Peyer's patch (tissue), 4 donors: ENCODE measurements around the gene ELMO1. TPM values are rescaled to one million over a fixed set of nuclear protein-coding genes. Genes with fewer than 3 reads are reported as not detected.

Experiments used
- DNase-seq, 3 donors: peaks; one replicate each; pipeline ENCODE4 v3.0.0-alpha.2; 2017 to 2019
- H3K27ac ChIP-seq, 4 donors: fragments of 200-600 bp; sonication (generic); one replicate each; pipeline ENCODE4 v1.5.1; 2016 to 2019
- H3K27me3 ChIP-seq, 2 donors: fragments of 200-600 bp; sonication (generic); one replicate each; pipeline ENCODE4 v1.5.1; 2019
- H3K36me3 ChIP-seq, 3 donors: fragments of 200-600 bp; sonication (generic); one replicate each; pipeline ENCODE4 v1.5.1; 2016 to 2019
- H3K4me1 ChIP-seq, 4 donors: fragments of 200-600 bp; sonication (generic); one replicate each; pipeline ENCODE4 v1.5.1; 2016 to 2019
- H3K4me3 ChIP-seq, 4 donors: fragments of 200-600 bp; sonication (generic); 1 replicate in 3 of 4; 2 replicates in 1 of 4; pipeline ENCODE4 v1.5.1; 2016 to 2019; ENCODE audit warnings: mild to moderate bottlenecking in 1 of 4
- H3K9me3 ChIP-seq, 4 donors: fragments of 200-600 bp; sonication (generic); one replicate each; pipeline ENCODE4 v1.5.1; 2016 to 2019; ENCODE audit warnings: mild to moderate bottlenecking in 1 of 4
- CTCF ChIP-seq, 6 experiments: fragments of 450-650 bp in 4 of 6; fragments of 200-600 bp in 2 of 6; sonication (generic) in 1 of 6; IDR thresholded peaks; one replicate each; pipeline ENCODE4 v1.5.1; 2017 to 2019; ENCODE audit warnings: antibody characterized with exemption in 6 of 6, mild to moderate bottlenecking in 3 of 6, moderate library complexity in 1 of 6
- POLR2A ChIP-seq, 2 donors: fragments of 450-650 bp; IDR thresholded peaks; one replicate each; pipeline ENCODE4 v1.5.1; 2017; ENCODE audit warnings: antibody characterized with exemption in 2 of 2, mild to moderate bottlenecking in 2 of 2, moderate library complexity in 2 of 2
- total RNA-seq, 4 donors: library from RNA; depleted of rRNA; stranded (reverse); fragments of >200 nt; gene quantifications; one replicate each; pipeline ENCODE4 v1.1.0, GENCODE V29; 2016

Gene ELMO1
- total RNA-seq, 4 donors from 2014 or later = 43.1 to 381 (median 72.2) TPM

GRCh38 chr7:36865019-36865418 lies 583.6 kb downstream of the ELMO1 start:
- TF ChIP-seq CTCF (IDR thresholded peaks at IDR 0.05) (no peak), POLR2A (IDR thresholded peaks at IDR 0.05) (no peak)
- Histone ChIP-seq H3K4me3 (no peak overlapping the region), H3K9me3 (no peaks in the 10 kb centered on the region), H3K36me3 (peaks cover 0 to 17% (median 0%) of the 10 kb centered on the region in 3 donors), H3K27me3 (no peaks in the 10 kb centered on the region), H3K4me1 (no peaks in the 10 kb centered on the region), H3K27ac (no peak overlapping the region)
- no peak for DNase-seq

- peaks cover 0 to 14% (median 0%) of the 10 kb centered on the region in 3 donors for H3K36me3 ChIP-seq
- no peak overlapping the region for H3K4me3 ChIP-seq
- no peaks in the 10 kb centered on the region for H3K9me3 ChIP-seq
- TF ChIP-seq POLR2A (IDR thresholded peaks at IDR 0.05) (no peak), CTCF (IDR thresholded peaks at IDR 0.05) (no peak)
- H3K4me1 ChIP-seq = no peaks in the 10 kb centered on the region
- DNase-seq = peak in 2 of 3 donors; percentile 18 to 51
- H3K27ac ChIP-seq = no peak overlapping the region
- H3K27me3 ChIP-seq = no peaks in the 10 kb centered on the region
These were observed 584.6 kb downstream of the ELMO1 start for GRCh38 chr7:36863901-36864701.

- Histone ChIP-seq H3K4me3 (no peak overlapping the region), H3K27me3 (no peaks in the 10 kb centered on the region), H3K27ac (no peak overlapping the region), H3K9me3 (no peaks in the 10 kb centered on the region), H3K4me1 (no peaks in the 10 kb centered on the region), H3K36me3 (peaks cover 0 to 14% (median 0%) of the 10 kb centered on the region in 3 donors)
- TF ChIP-seq CTCF (IDR thresholded peaks at IDR 0.05) (no peak), POLR2A (IDR thresholded peaks at IDR 0.05) (no peak)
- no peak for DNase-seq
These were observed 585.8 kb downstream of the ELMO1 start for GRCh38 chr7:36862771-36863261.

- H3K9me3 ChIP-seq = no peaks in the 10 kb centered on the region
- DNase-seq = no peak
- TF ChIP-seq POLR2A (IDR thresholded peaks at IDR 0.05) (no peak), CTCF (IDR thresholded peaks at IDR 0.05) (no peak)
- H3K36me3 ChIP-seq = peaks cover 0 to 14% (median 0%) of the 10 kb centered on the region in 3 donors
- H3K4me1 ChIP-seq = no peaks in the 10 kb centered on the region
- H3K27me3 ChIP-seq = no peaks in the 10 kb centered on the region
- no peak overlapping the region for H3K4me3 ChIP-seq
- no peak overlapping the region for H3K27ac ChIP-seq
These were observed 587.0 kb downstream of the ELMO1 start for GRCh38 chr7:36861656-36862055.

GRCh38 chr7:36860681-36861080 lies 588.0 kb downstream of the ELMO1 start:
- no peak overlapping the region for H3K27ac ChIP-seq
- H3K27me3 ChIP-seq = no peaks in the 10 kb centered on the region
- H3K36me3 ChIP-seq = peaks cover 0 to 14% (median 0%) of the 10 kb centered on the region in 3 donors
- TF ChIP-seq CTCF (IDR thresholded peaks at IDR 0.05) (no peak), POLR2A (IDR thresholded peaks at IDR 0.05) (no peak)
- no peaks in the 10 kb centered on the region for H3K9me3 ChIP-seq
- H3K4me1 ChIP-seq = no peaks in the 10 kb centered on the region
- DNase-seq = no peak
- no peak overlapping the region for H3K4me3 ChIP-seq
